GM12874 (cell line): ENCODE results near the gene ARHGAP10.

Experiments used
- TF ChIP-seq, protein P1 (sequence below): IDR thresholded peaks from 2 replicates; pipeline ENCODE4 v1.5.1; 2011; ENCODE audit warnings: low read depth, mild to moderate bottlenecking, control low read depth, low read length, moderate library complexity; ENCODE audit not compliant: insufficient read depth

Gene ARHGAP10

GRCh38 chr4:148114436-148114835, 382.5 kb downstream of the ARHGAP10 start:
- TF ChIP-seq, protein P1, sequence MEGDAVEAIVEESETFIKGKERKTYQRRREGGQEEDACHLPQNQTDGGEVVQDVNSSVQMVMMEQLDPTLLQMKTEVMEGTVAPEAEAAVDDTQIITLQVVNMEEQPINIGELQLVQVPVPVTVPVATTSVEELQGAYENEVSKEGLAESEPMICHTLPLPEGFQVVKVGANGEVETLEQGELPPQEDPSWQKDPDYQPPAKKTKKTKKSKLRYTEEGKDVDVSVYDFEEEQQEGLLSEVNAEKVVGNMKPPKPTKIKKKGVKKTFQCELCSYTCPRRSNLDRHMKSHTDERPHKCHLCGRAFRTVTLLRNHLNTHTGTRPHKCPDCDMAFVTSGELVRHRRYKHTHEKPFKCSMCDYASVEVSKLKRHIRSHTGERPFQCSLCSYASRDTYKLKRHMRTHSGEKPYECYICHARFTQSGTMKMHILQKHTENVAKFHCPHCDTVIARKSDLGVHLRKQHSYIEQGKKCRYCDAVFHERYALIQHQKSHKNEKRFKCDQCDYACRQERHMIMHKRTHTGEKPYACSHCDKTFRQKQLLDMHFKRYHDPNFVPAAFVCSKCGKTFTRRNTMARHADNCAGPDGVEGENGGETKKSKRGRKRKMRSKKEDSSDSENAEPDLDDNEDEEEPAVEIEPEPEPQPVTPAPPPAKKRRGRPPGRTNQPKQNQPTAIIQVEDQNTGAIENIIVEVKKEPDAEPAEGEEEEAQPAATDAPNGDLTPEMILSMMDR = no peak

DNA sequence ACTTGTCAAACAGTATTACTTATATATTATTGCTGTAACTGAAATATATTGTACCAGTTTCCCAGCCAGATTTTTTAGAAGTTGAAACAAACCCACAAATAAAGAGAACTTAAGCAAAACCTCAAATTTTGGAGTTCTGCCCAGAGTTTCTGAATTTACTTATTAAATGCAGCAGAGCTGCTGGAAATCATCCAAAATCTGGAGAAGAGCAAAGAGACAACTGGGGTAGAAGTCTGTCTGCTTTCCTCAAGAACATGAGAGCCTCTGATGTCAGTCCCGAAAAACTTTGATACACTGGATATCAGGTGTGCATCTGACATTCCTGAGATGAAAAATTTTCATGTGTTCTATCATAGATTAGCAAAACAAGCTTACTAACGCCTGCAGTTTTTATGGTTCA, 384.4 kb downstream of the ARHGAP10 start:
- TF ChIP-seq, protein P1 = no peak

DNA sequence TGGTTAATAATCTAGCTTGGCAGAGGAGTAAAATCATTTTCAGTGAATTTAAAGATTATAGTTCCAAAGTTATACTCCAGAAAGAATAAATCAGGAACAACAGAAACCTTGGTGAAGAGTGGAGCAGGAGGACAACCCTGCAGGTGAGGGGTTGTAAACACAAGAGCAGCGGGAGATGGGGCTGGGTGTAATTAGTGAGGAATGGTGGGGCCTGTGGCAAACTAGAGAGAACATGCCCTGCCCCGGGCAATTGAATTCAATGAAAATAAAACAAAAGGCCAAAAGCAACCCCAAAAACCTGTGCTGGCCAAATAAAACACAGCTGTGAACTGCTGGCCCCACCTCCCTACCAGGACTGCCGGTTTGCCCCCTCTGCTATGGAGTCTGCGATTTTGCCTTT, 385.1 kb downstream of the ARHGAP10 start:
- TF ChIP-seq, protein P1 = no peak

DNA sequence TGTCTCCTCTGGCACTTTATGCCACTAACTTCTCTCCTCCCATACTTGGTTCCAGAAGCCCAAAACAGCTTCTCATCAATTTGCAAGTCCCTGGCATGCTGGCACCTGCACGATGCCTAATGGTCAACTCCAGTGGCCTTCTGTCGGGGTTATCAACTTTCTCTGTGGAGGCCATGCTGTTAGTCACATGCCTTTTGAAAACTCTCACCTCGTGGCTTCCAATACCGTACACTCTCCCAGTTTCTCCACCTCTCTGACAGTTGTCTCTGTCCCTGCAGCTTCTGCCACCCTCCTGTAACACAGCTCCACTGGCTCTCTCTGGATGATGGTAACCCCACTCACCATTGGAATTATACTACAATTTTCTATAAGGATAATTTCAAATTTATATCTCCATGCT, 386.3 kb downstream of the ARHGAP10 start:
- TF ChIP-seq, protein P1 = no peak

DNA sequence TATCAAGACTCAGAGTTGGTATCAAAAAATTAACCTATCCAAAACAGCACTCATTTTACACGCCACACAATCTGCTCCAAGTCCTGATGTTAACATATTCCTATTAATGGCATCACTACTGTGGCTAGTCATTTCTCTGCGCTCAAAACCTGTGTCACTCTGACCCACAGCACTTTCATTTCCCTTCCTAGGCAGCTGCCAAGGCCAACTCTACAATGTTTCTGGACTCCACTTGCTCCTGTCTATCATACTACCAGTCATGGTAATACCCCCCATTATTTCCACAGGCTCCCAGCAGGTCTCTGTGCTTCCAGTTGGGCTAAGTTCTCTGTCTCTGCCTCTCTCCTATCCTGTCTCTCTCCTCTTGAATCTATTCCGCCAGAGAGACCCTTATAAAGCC, 386.7 kb downstream of the ARHGAP10 start:
- TF ChIP-seq, protein P1 = no peak

DNA sequence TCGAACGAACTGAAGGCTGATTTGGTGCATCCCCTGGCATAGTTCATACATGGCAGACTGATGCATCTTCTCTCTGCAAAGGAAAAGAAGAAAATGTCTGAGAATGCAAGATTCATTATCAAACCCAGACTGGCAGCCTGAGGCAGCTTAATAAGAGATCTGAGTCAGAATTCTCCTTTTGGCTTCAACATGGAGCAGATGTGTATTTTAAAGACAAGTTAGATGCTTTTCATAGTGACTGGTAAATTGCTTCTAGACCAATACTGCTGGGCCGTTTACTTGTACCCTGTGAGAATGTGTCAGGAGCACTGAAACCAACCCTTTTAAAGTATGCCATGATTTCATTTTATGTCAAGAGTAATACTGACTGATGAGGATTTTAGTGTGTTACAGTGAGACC, 388.3 kb downstream of the ARHGAP10 start:
- TF ChIP-seq, protein P1 = no peak
